HCT116 (cell line): ENCODE data around the gene CD74. TPM values are rescaled to one million over a fixed set of nuclear protein-coding genes. Genes with fewer than 3 reads are reported as not detected.

Source experiments
- ATAC-seq: fragments of 200-7000 bp; cut with Tn5 transposase; 2 replicates; pipeline ENCODE4 v1.9.1; 2020; ENCODE audit warnings: mild to moderate bottlenecking, moderate library complexity
- BruUV-seq: library from RNA; stranded (reverse); fragments of 400-500 nt; replicated peaks from 2 replicates; lab custom pipeline; 2021; lab: Mats Ljungman, UMichigan
- CTCF ChIA-PET: fragments of 300-600 bp; sonication (Branson Sonifier 250); formaldehyde crosslinking; loops from one replicate; lab custom pipeline; 2021; ENCODE audit warnings: antibody characterized with exemption; lab: Charles Lee
- POLR2A ChIA-PET: fragments of 300-600, 350-600 bp; sonication (Branson Sonifier 250); formaldehyde crosslinking; loops from one replicate; lab custom pipeline; 2021; ENCODE audit warnings: antibody characterized with exemption; lab: Charles Lee
- RAD21 ChIA-PET, 2 experiments: fragments of 300-600 bp; sonication (Branson Sonifier 250); formaldehyde crosslinking; loops; one replicate each; lab custom pipeline; 2023; ENCODE audit warnings: low total read pairs in 2 of 2; ENCODE audit not compliant: uncharacterized antibody in 2 of 2, unreplicated experiment in 2 of 2, low non-redundant PET in 1 of 2; lab: Charles Lee
- DNase-seq: peaks from one replicate; pipeline ENCODE4 v3.0.0-alpha.2; 2010; ENCODE audit warnings: low read depth, low spot score
- H2AFZ ChIP-seq: fragments of 200-600 bp; shearing (Covaris generic), sonication (generic); 2 replicates; pipeline ENCODE4 v1.6.1; 2017; ENCODE audit warnings: low read depth, mixed run types, mixed read lengths, antibody characterized with exemption, low read length; ENCODE audit not compliant: poor library complexity, severe bottlenecking
- H3K27ac ChIP-seq: 2 replicates; pipeline ENCODE4 v1.5.1; 2012; ENCODE audit warnings: low read depth, low read length
- H3K27me3 ChIP-seq: fragments of 200-600 bp; sonication (generic); 2 replicates; pipeline ENCODE4 v1.6.1; 2016; ENCODE audit warnings: mixed run types, low read length, mixed read lengths; ENCODE audit not compliant: insufficient read depth
- H3K36me3 ChIP-seq, 2 experiments: fragments of 200-500 bp in 1 of 2; fragments of 200-600 bp in 1 of 2; sonication (Bioruptor generic) in 1 of 2; sonication (generic) in 1 of 2; 2 replicates each; pipeline versions ENCODE4 v1.5.1 to v1.6.1; 2014 to 2016; ENCODE audit warnings: low read length in 2 of 2, inconsistent platforms in 1 of 2, mixed read lengths in 1 of 2, mixed run types in 1 of 2; ENCODE audit not compliant: insufficient read depth in 2 of 2, control insufficient read depth in 1 of 2
- H3K4me1 ChIP-seq, 2 experiments: fragments of 200-600 bp in 1 of 2; sonication (generic) in 1 of 2; 2 replicates each; pipeline versions ENCODE4 v1.5.1 to v1.6.1; 2012 to 2017; ENCODE audit warnings: low read length in 2 of 2, inconsistent platforms in 1 of 2, mild to moderate bottlenecking in 1 of 2, mixed read lengths in 1 of 2, mixed run types in 1 of 2, moderate library complexity in 1 of 2; ENCODE audit not compliant: insufficient read depth in 2 of 2, control insufficient read depth in 1 of 2
- H3K4me2 ChIP-seq: fragments of 200-600 bp; sonication (generic); 2 replicates; pipeline ENCODE4 v1.6.1; 2017; ENCODE audit warnings: mixed run types, low read length, mixed read lengths
- H3K4me3 ChIP-seq, 2 experiments: fragments of 200-600 bp in 1 of 2; sonication (generic) in 1 of 2; replicated peaks in 1 of 2; 2 replicates each; pipeline ENCODE4 v1.5.1; 2011 to 2016; ENCODE audit warnings: low read length in 2 of 2, control low read depth in 1 of 2, low read depth in 1 of 2, mild to moderate bottlenecking in 1 of 2, mixed read lengths in 1 of 2, mixed run types in 1 of 2
- H3K79me2 ChIP-seq: fragments of 200-600 bp; sonication (generic); 2 replicates; pipeline ENCODE4 v1.6.1; 2017; ENCODE audit warnings: mild to moderate bottlenecking, mixed run types, low read length, moderate library complexity, mixed read lengths; ENCODE audit not compliant: insufficient read depth
- H3K9ac ChIP-seq: fragments of 200-600 bp; sonication (generic); 2 replicates; pipeline ENCODE4 v1.6.1; 2016; ENCODE audit warnings: low read length, mixed read lengths
- H3K9me2 ChIP-seq: fragments of 200-600 bp; sonication (generic), shearing (Covaris generic); 2 replicates; pipeline ENCODE4 v1.6.1; 2017; ENCODE audit warnings: mixed run types, mild to moderate bottlenecking, moderate library complexity; ENCODE audit not compliant: insufficient read depth
- H3K9me3 ChIP-seq, 2 experiments: fragments of 200-500 bp in 1 of 2; fragments of 200-600 bp in 1 of 2; sonication (Bioruptor generic) in 1 of 2; sonication (generic) in 1 of 2; 2 replicates each; pipeline ENCODE4 v1.6.1; 2014 to 2017; ENCODE audit warnings: low read length in 2 of 2, mixed read lengths in 2 of 2, inconsistent platforms in 1 of 2, low read depth in 1 of 2, mild to moderate bottlenecking in 1 of 2, mixed run types in 1 of 2, moderate library complexity in 1 of 2; ENCODE audit not compliant: control insufficient read depth in 1 of 2, insufficient read depth in 1 of 2
- H4K20me1 ChIP-seq: fragments of 200-600 bp; sonication (generic), shearing (Covaris generic); 2 replicates; pipeline ENCODE4 v1.6.1; 2017; ENCODE audit warnings: mixed run types, mild to moderate bottlenecking, moderate library complexity; ENCODE audit not compliant: insufficient read depth
- CBX3 ChIP-seq: IDR thresholded peaks from 2 replicates; pipeline ENCODE4 v1.6.1; 2012; ENCODE audit warnings: low read depth
- CTCF ChIP-seq, 3 experiments: fragments of 200-600 bp in 1 of 3; sonication (generic) in 1 of 3; IDR thresholded peaks in 2 of 3; conservative IDR thresholded peaks in 1 of 3; 2 replicates each; pipeline ENCODE4 v1.5.1; 2012 to 2017; ENCODE audit warnings: low read depth in 2 of 3, low read length in 2 of 3, antibody characterized with exemption in 1 of 3, borderline replicate concordance in 1 of 3, control low read depth in 1 of 3, mild to moderate bottlenecking in 1 of 3, mixed read lengths in 1 of 3, mixed run types in 1 of 3, moderate library complexity in 1 of 3; ENCODE audit not compliant: insufficient read depth in 1 of 3
- EGR1 ChIP-seq: IDR thresholded peaks from 2 replicates; pipeline ENCODE4 v1.6.1; 2012; ENCODE audit warnings: low read depth
- EZH2phosphoT487 ChIP-seq: fragments of 200-600 bp; IDR thresholded peaks from 2 replicates; pipeline ENCODE4 v1.6.1; 2018; ENCODE audit warnings: antibody characterized with exemption, borderline replicate concordance
- POLR2AphosphoS5 ChIP-seq: IDR thresholded peaks from 2 replicates; pipeline ENCODE4 v1.6.1; 2011; ENCODE audit warnings: mild to moderate bottlenecking, low read depth, low read length, moderate library complexity
- RAD21 ChIP-seq: IDR thresholded peaks from 2 replicates; pipeline ENCODE4 v1.6.1; 2012; ENCODE audit warnings: low read depth, mild to moderate bottlenecking
- SIN3A ChIP-seq: IDR thresholded peaks from 2 replicates; pipeline ENCODE4 v1.6.1; 2012; ENCODE audit warnings: low read depth
- SRF ChIP-seq: IDR thresholded peaks from 2 replicates; pipeline ENCODE4 v1.6.1; 2012; ENCODE audit warnings: low read depth
- TCF7L2 ChIP-seq: IDR thresholded peaks from 2 replicates; pipeline ENCODE4 v1.7.0; 2011; ENCODE audit warnings: borderline replicate concordance, inconsistent platforms; ENCODE audit not compliant: insufficient read depth, insufficient read length; ENCODE audit errors: extremely low read depth
- ZFX ChIP-seq: fragments of 450-650 bp; IDR thresholded peaks from 2 replicates; pipeline ENCODE4 v1.6.1; 2017
- intact Hi-C: fragments of 100-400 bp; cut with micrococcal nuclease; formaldehyde crosslinking; loops from 2 replicates; pipeline ENCODE4 v1.10.0; 2022
- total RNA-seq: library from RNA; stranded (reverse); gene quantifications from one replicate; pipeline ENCODE4 v1.2.1, GENCODE V29; 2021; ENCODE audit not compliant: unreplicated experiment
- TF ChIP-seq, protein P1 (sequence below): IDR thresholded peaks from 2 replicates; pipeline ENCODE4 v1.6.1; 2012

The CD74 gene
- total RNA-seq, 1 experiment from 2014 or later = 8.9 TPM

GRCh38 chr5:150361301-150361700, 51.4 kb downstream of the CD74 start:
- CTCF ChIA-PET = no interaction called here
- H3K79me2 ChIP-seq = peaks cover 81% of the 10 kb centered on the region

GRCh38 chr5:150358261-150359095, 54.2 kb downstream of the CD74 start:
- H3K9me3 ChIP-seq = no peaks in the 10 kb centered on the region
- TF ChIP-seq TCF7L2 = no peak
- no peak for TF ChIP-seq CTCF (IDR thresholded peaks at IDR 0.05 in 2 of 3, conservative IDR thresholded peaks at IDR 0.05 in 1 of 3; ENCODE audit: borderline replicate concordance in 1 of 3, insufficient read depth in 1 of 3, low read depth in 2 of 3, low read length in 2 of 3)
- TF ChIP-seq POLR2AphosphoS5 = no peak
- TF ChIP-seq CBX3 = no peak
- TF ChIP-seq EZH2phosphoT487 = no peak
- no peak for TF ChIP-seq ZFX
- TF ChIP-seq, protein P1, sequence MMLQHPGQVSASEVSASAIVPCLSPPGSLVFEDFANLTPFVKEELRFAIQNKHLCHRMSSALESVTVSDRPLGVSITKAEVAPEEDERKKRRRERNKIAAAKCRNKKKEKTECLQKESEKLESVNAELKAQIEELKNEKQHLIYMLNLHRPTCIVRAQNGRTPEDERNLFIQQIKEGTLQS = no peak
- TF ChIP-seq EGR1 = no peak
- no peak for TF ChIP-seq SIN3A
- H3K9me2 ChIP-seq = no peaks in the 10 kb centered on the region
- peak overlapping the region; percentile 82 for H3K4me2 ChIP-seq
- intact Hi-C loops = loop anchor here (5.0 to 10.0 kb wide), 2 partner anchors 79 to 354 kb away; partner anchors contain the start of genes HMGXB3 and TIGD6
- no peaks in the 10 kb centered on the region for H4K20me1 ChIP-seq
- peak overlapping the region; percentile 98 for H3K9ac ChIP-seq
- RAD21 ChIA-PET = no interaction called here
- peaks cover 12 to 39% of the 10 kb centered on the region in 2 experiments for H3K36me3 ChIP-seq
- POLR2A ChIA-PET = no interaction called here
- H3K4me1 ChIP-seq = peaks cover 3 to 13% of the 10 kb centered on the region in 2 experiments; a peak in 3 of 4 replicates
- CTCF ChIA-PET = no interaction called here
- peaks cover 60% of the 10 kb centered on the region for H3K79me2 ChIP-seq
- ATAC-seq (no peak; the same call in 1 of the 2 replicates), DNase-seq (peak; percentile 7)
- H2AFZ ChIP-seq = no peak overlapping the region
- H3K27me3 ChIP-seq = no peaks in the 10 kb centered on the region
- H3K27ac ChIP-seq = peak overlapping the region; percentile 74
- BruUV-seq = TSS peak; percentile 60
- peak overlapping the region; percentile 94 to 95 for H3K4me3 ChIP-seq

More at GRCh38 chr5:150361301-150361700, 51.4 kb downstream of the CD74 start:
- Histone ChIP-seq H3K27ac (no peak overlapping the region), H3K4me2 (no peak overlapping the region), H3K9me3 (no peaks in the 10 kb centered on the region), H3K36me3 (peaks cover 33 to 59% of the 10 kb centered on the region in 2 experiments), H3K9ac (no peak overlapping the region), H2AFZ (no peak overlapping the region), H3K4me3 (no peak overlapping the region), H3K27me3 (no peaks in the 10 kb centered on the region), H4K20me1 (no peaks in the 10 kb centered on the region), H3K9me2 (no peaks in the 10 kb centered on the region), H3K4me1 (peaks cover 3 to 13% of the 10 kb centered on the region in 2 experiments; a peak in 3 of 4 replicates)
- BruUV-seq = no TSS peak
- intact Hi-C loops = no loop called here
- DNase-seq = no peak
- POLR2A ChIA-PET = no interaction called here
- ATAC-seq = no peak
- TF ChIP-seq SRF (no peak), RAD21 (no peak)
- TF ChIP-seq, protein P1 = no peak
- RAD21 ChIA-PET = no interaction called here
